Neutrophil (primary cell): Measurements from ENCODE around the gene SGSM2.

Experiments
- H3K27ac ChIP-seq: fragments of 200-600 bp; sonication (generic); 2 replicates; pipeline ENCODE4 v1.5.1; 2016; ENCODE audit warnings: mild to moderate bottlenecking, moderate library complexity
- H3K27me3 ChIP-seq: fragments of 200-600 bp; sonication (generic); 2 replicates; pipeline ENCODE4 v1.6.0; 2016; ENCODE audit warnings: mild to moderate bottlenecking
- H3K36me3 ChIP-seq: fragments of 200-600 bp; sonication (generic); 2 replicates; pipeline ENCODE4 v1.5.1; 2017
- H3K4me1 ChIP-seq, 2 experiments: fragments of 200-600 bp in 1 of 2; sonication (generic) in 1 of 2; 1 replicate in 1 of 2; 2 replicates in 1 of 2; pipeline versions ENCODE4 v1.5.1 to v1.6.1; 2013 to 2016; ENCODE audit warnings: low read depth in 1 of 2, low read length in 1 of 2, mild to moderate bottlenecking in 1 of 2, moderate library complexity in 1 of 2; ENCODE audit not compliant: control insufficient read depth in 1 of 2, insufficient read depth in 1 of 2
- H3K4me3 ChIP-seq, 2 experiments: fragments of 200-600 bp in 1 of 2; sonication (generic) in 1 of 2; 1 replicate in 1 of 2; 2 replicates in 1 of 2; pipeline ENCODE4 v1.5.1; 2013 to 2016; ENCODE audit warnings: low read depth in 1 of 2, low read length in 1 of 2, mild to moderate bottlenecking in 1 of 2, moderate library complexity in 1 of 2
- H3K9me3 ChIP-seq: fragments of 200-600 bp; sonication (generic); 2 replicates; pipeline ENCODE4 v1.5.1; 2016
- TF ChIP-seq, protein P1 (sequence below): fragments of 200-600 bp; sonication (generic); IDR thresholded peaks from 2 replicates; pipeline ENCODE4 v1.5.1; 2016; ENCODE audit warnings: antibody characterized with exemption

The SGSM2 gene

DNA sequence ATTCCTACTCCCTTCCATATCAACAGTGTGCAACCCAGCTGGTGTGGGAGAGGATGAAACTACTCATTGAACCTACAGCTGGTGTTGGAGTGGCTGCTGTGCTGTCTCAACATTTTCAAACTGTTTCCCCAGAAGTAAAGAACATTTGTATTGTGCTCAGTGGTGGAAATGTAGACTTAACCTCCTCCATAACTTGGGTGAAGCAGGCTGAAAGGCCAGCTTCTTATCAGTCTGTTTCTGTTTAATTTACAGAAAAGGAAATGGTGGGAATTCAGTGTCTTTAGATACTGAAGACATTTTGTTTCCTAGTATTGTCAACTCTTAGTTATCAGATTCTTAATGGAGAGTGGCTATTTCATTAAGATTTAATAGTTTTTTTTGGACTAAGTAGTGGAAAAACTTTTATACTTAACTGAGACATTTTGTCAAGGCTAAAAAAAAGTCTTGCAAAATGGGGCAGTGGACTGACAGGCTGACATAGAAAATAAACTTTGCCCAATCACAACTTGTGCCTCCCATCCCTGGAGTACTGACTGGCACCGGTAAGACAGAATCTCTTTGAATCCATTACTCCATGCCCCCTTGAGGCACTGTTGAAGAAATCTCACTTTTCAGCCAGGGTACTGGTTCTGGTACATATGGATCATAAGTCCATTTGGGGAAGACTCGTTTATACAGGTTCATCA lies 13.5 kb upstream of the SGSM2 start:
- Histone ChIP-seq H3K4me3 (no peak overlapping the region), H3K9me3 (no peaks in the 10 kb centered on the region), H3K36me3 (peaks cover 35% of the 10 kb centered on the region), H3K27me3 (no peaks in the 10 kb centered on the region), H3K27ac (no peak overlapping the region), H3K4me1 (no peaks in the 10 kb centered on the region)
- TF ChIP-seq, protein P1, sequence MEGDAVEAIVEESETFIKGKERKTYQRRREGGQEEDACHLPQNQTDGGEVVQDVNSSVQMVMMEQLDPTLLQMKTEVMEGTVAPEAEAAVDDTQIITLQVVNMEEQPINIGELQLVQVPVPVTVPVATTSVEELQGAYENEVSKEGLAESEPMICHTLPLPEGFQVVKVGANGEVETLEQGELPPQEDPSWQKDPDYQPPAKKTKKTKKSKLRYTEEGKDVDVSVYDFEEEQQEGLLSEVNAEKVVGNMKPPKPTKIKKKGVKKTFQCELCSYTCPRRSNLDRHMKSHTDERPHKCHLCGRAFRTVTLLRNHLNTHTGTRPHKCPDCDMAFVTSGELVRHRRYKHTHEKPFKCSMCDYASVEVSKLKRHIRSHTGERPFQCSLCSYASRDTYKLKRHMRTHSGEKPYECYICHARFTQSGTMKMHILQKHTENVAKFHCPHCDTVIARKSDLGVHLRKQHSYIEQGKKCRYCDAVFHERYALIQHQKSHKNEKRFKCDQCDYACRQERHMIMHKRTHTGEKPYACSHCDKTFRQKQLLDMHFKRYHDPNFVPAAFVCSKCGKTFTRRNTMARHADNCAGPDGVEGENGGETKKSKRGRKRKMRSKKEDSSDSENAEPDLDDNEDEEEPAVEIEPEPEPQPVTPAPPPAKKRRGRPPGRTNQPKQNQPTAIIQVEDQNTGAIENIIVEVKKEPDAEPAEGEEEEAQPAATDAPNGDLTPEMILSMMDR: no peak

- Histone ChIP-seq H3K4me3 (no peak overlapping the region), H3K9me3 (no peaks in the 10 kb centered on the region), H3K27ac (no peak overlapping the region), H3K36me3 (peaks cover 31% of the 10 kb centered on the region), H3K27me3 (no peaks in the 10 kb centered on the region), H3K4me1 (peaks cover 9% of the 10 kb centered on the region in 2 experiments)
- TF ChIP-seq, protein P1: no peak
Measured at GRCh38 chr17:2331303-2331702, 6.0 kb upstream of the SGSM2 start.

GRCh38 chr17:2335726-2336214 lies 1.5 kb upstream of the SGSM2 start:
- Histone ChIP-seq H3K36me3 (peaks cover 21% of the 10 kb centered on the region), H3K27me3 (no peaks in the 10 kb centered on the region), H3K4me1 (peaks cover 19 to 21% of the 10 kb centered on the region in 2 experiments), H3K9me3 (no peaks in the 10 kb centered on the region), H3K4me3 (peak overlapping the region; percentile 84 to 94), H3K27ac (peak overlapping the region; percentile 83)
- TF ChIP-seq, protein P1: no peak

- no peaks in the 10 kb centered on the region for H3K27me3 ChIP-seq
- H3K9me3 ChIP-seq: no peaks in the 10 kb centered on the region
- H3K4me3 ChIP-seq: peak within 1 kb of the TSS; percentile 84 to 94
- peaks cover 19 to 21% of the 10 kb centered on the region in 2 experiments for H3K4me1 ChIP-seq
- H3K27ac ChIP-seq: peak within 1 kb of the TSS; percentile 83
- TF ChIP-seq, protein P1: peak; percentile 46
- H3K36me3 ChIP-seq: peaks cover 16% of the 10 kb centered on the region
Measured at GRCh38 chr17:2336215-2336851, 968 bp upstream of the SGSM2 start, which contains the start of gene TSR1. Gene TSR1, minus strand, starts transcription at chr17:2336457. Its CDS starts 30 bp downstream, at chr17:2336427.

- H3K36me3 ChIP-seq: peaks cover 14% of the 10 kb centered on the region
- H3K4me1 ChIP-seq: peaks cover 19 to 21% of the 10 kb centered on the region in 2 experiments
- no peaks in the 10 kb centered on the region for H3K9me3 ChIP-seq
- peak overlapping the region; percentile 83 for H3K27ac ChIP-seq
- H3K4me3 ChIP-seq: peak overlapping the region; percentile 84 to 94
- H3K27me3 ChIP-seq: no peaks in the 10 kb centered on the region
- TF ChIP-seq, protein P1: peak; percentile 34
Measured at GRCh38 chr17:2337544-2338314, 428 bp downstream of the SGSM2 start.
